IMR-90 (cell line): ENCODE data around the gene ASTN2.

Source experiments
- CEBPB ChIP-seq: IDR thresholded peaks from 2 replicates; pipeline ENCODE4 v1.6.1; 2012; ENCODE audit warnings: low read depth, low read length, improper control_type of control experiment
- CTCF ChIP-seq: conservative IDR thresholded peaks from 2 replicates; pipeline ENCODE4 v1.5.1; 2012; ENCODE audit warnings: mild to moderate bottlenecking, low read depth, low read length, improper control_type of control experiment
- ELK1 ChIP-seq: fragments of 150-350 bp; IDR thresholded peaks from 2 replicates; pipeline ENCODE4 v1.6.1; 2016; ENCODE audit warnings: low read depth, mild to moderate bottlenecking, low read length, moderate library complexity, borderline replicate concordance
- NFE2L2 ChIP-seq: fragments of 150-350 bp; IDR thresholded peaks from 2 replicates; pipeline ENCODE4 v1.6.1; 2016; ENCODE audit warnings: low read depth, mild to moderate bottlenecking, low read length
- POLR2A ChIP-seq: IDR thresholded peaks from 2 replicates; pipeline ENCODE4 v1.6.1; 2012; ENCODE audit warnings: mild to moderate bottlenecking, low read depth, low read length

GRCh38 chr9:116565986-116566385 is 848.9 kb downstream of the ASTN2 start:
- no peak for TF ChIP-seq CTCF
- TF ChIP-seq ELK1, result no peak
- no peak for TF ChIP-seq NFE2L2
- no peak for TF ChIP-seq CEBPB
- TF ChIP-seq POLR2A, result no peak
